WTC11 (cell line): ENCODE data around the gene ENO1. TPM values are rescaled to one million over a fixed set of nuclear protein-coding genes. Genes with fewer than 3 reads are reported as not detected.
A peak's percentile ranks its signal among the peaks of the same experiment; 100 is the strongest.
"Not testable (repeated sequence)": the region's sequence is repeated elsewhere in the genome, so short reads cannot be mapped to it uniquely, and the experiment has no call there.

Source experiments
- ATAC-seq: fragments of 200-7000 bp; cut with Tn5 transposase; 2 replicates; pipeline ENCODE4 v1.10.0; 2021; ENCODE audit warnings: mild to moderate bottlenecking, moderate library complexity
- CTCF ChIA-PET: fragments of 300-600 bp; sonication (Branson Sonifier 250); formaldehyde crosslinking; loops from one replicate; lab custom pipeline; 2021; ENCODE audit warnings: antibody characterized with exemption; lab: Charles Lee
- POLR2A ChIA-PET: fragments of 350-600 bp; sonication (Branson Sonifier 250); formaldehyde crosslinking; loops from one replicate; lab custom pipeline; 2021; ENCODE audit warnings: antibody characterized with exemption; lab: Charles Lee
- DNase-seq: peaks from one replicate; pipeline ENCODE4 v3.0.0; 2021; ENCODE audit warnings: low spot score
- H3K27ac Mint-ChIP-seq: 2 replicates; pipeline ENCODE4 v1.8.0; 2021; ENCODE audit warnings: mixed read lengths
- H3K27me3 Mint-ChIP-seq: 2 replicates; pipeline ENCODE4 v1.8.0; 2021; ENCODE audit warnings: low read depth, mild to moderate bottlenecking, moderate library complexity, mixed read lengths
- H3K36me3 Mint-ChIP-seq: 2 replicates; pipeline ENCODE4 v1.8.0; 2021; ENCODE audit warnings: mixed read lengths
- H3K4me1 Mint-ChIP-seq: 2 replicates; pipeline ENCODE4 v1.8.0; 2022; ENCODE audit warnings: mixed read lengths
- H3K4me3 Mint-ChIP-seq: 2 replicates; pipeline ENCODE4 v1.8.0; 2021; ENCODE audit warnings: mild to moderate bottlenecking, moderate library complexity, mixed read lengths
- H3K9me3 Mint-ChIP-seq: 2 replicates; pipeline ENCODE4 v1.8.0; 2021; ENCODE audit warnings: mixed read lengths
- CBFB ChIP-seq: sonication (generic); formaldehyde crosslinking; IDR thresholded peaks from 2 replicates; pipeline ENCODE4 v1.8.1; 2022; ENCODE audit warnings: mild to moderate bottlenecking, low read depth, missing genetic modification reagents
- CREM ChIP-seq: sonication (generic); formaldehyde crosslinking; IDR thresholded peaks from 2 replicates; pipeline ENCODE4 v1.8.1; 2022; ENCODE audit warnings: mild to moderate bottlenecking, missing genetic modification reagents, moderate library complexity
- GTF2I ChIP-seq: fragments of 250-450 bp; sonication (Bioruptor Pico); conservative IDR thresholded peaks from 2 replicates; pipeline ENCODE4 v1.4.0; 2021; ENCODE audit warnings: mild to moderate bottlenecking
- JAZF1 ChIP-seq: fragments of 250-450 bp; sonication (Bioruptor Pico); IDR thresholded peaks from 2 replicates; pipeline ENCODE4 v1.9.0; 2021; ENCODE audit warnings: moderate library complexity, mild to moderate bottlenecking, inconsistent platforms
- JUN ChIP-seq: sonication (generic); formaldehyde crosslinking; IDR thresholded peaks from 2 replicates; pipeline ENCODE4 v1.8.0; 2023; ENCODE audit warnings: mild to moderate bottlenecking, missing genetic modification reagents
- NFYB ChIP-seq: sonication (generic); formaldehyde crosslinking; conservative IDR thresholded peaks from 2 replicates; pipeline ENCODE4 v1.8.0; 2022; ENCODE audit warnings: low read depth, missing genetic modification reagents
- NR2C2 ChIP-seq: sonication (generic); formaldehyde crosslinking; IDR thresholded peaks from 2 replicates; pipeline ENCODE4 v1.8.0; 2022; ENCODE audit warnings: mild to moderate bottlenecking, missing genetic modification reagents
- SMAD3 ChIP-seq: sonication (generic); formaldehyde crosslinking; IDR thresholded peaks from 2 replicates; pipeline ENCODE4 v1.8.0; 2022; ENCODE audit warnings: missing genetic modification reagents, mild to moderate bottlenecking, borderline replicate concordance
- SMAD4 ChIP-seq: sonication (generic); formaldehyde crosslinking; IDR thresholded peaks from 2 replicates; pipeline ENCODE4 v1.8.0; 2022; ENCODE audit warnings: mild to moderate bottlenecking, missing genetic modification reagents
- TEAD1 ChIP-seq: sonication (generic); formaldehyde crosslinking; IDR thresholded peaks from 2 replicates; pipeline ENCODE4 v1.8.0; 2022; ENCODE audit warnings: mild to moderate bottlenecking, missing genetic modification reagents
- ZNF396 ChIP-seq: fragments of 250-450 bp; sonication (Bioruptor Pico); IDR thresholded peaks from 2 replicates; pipeline ENCODE4 v1.8.0; 2021; ENCODE audit warnings: mild to moderate bottlenecking, moderate library complexity, borderline replicate concordance
- total RNA-seq: library from RNA; stranded (reverse); gene quantifications from 3 replicates; pipeline ENCODE4 v1.2.3, GENCODE V29; 2021
- TF ChIP-seq, protein P1 (sequence below): sonication (generic); formaldehyde crosslinking; IDR thresholded peaks from 2 replicates; pipeline ENCODE4 v1.8.1; 2023; ENCODE audit warnings: mild to moderate bottlenecking, missing genetic modification reagents, borderline replicate concordance
- TF ChIP-seq, protein P2 (sequence below): sonication (generic); formaldehyde crosslinking; IDR thresholded peaks from 2 replicates; pipeline ENCODE4 v1.8.0; 2022; ENCODE audit warnings: mild to moderate bottlenecking, missing genetic modification reagents
- TF ChIP-seq, protein P3 (sequence below): sonication (generic); formaldehyde crosslinking; IDR thresholded peaks from 2 replicates; pipeline ENCODE4 v1.8.1; 2022; ENCODE audit warnings: mild to moderate bottlenecking, moderate library complexity, missing genetic modification reagents
- TF ChIP-seq, protein P4 (sequence below): fragments of 250-450 bp; sonication (Bioruptor Pico); IDR thresholded peaks from 2 replicates; pipeline ENCODE4 v1.9.0; 2021; ENCODE audit warnings: moderate library complexity, mild to moderate bottlenecking, inconsistent platforms, borderline replicate concordance
- TF ChIP-seq, protein P5 (sequence below): sonication (generic); formaldehyde crosslinking; IDR thresholded peaks from 2 replicates; pipeline ENCODE4 v1.8.0; 2023; ENCODE audit warnings: mild to moderate bottlenecking, missing genetic modification reagents
- TF ChIP-seq, protein P6 (sequence below): sonication (generic); formaldehyde crosslinking; IDR thresholded peaks from 2 replicates; pipeline ENCODE4 v1.8.0; 2022; ENCODE audit warnings: mild to moderate bottlenecking, missing genetic modification reagents
- TF ChIP-seq, protein P7 (sequence below): fragments of 250-450 bp; sonication (Bioruptor Pico); IDR thresholded peaks from 2 replicates; pipeline ENCODE4 v1.9.0; 2021; ENCODE audit warnings: mild to moderate bottlenecking
- TF ChIP-seq, protein P8 (sequence below): sonication (generic); formaldehyde crosslinking; IDR thresholded peaks from 2 replicates; pipeline ENCODE4 v1.8.0; 2023; ENCODE audit warnings: missing genetic modification reagents

Gene ENO1
- total RNA-seq, 1 experiment from 2014 or later = 1,978 TPM

DNA sequence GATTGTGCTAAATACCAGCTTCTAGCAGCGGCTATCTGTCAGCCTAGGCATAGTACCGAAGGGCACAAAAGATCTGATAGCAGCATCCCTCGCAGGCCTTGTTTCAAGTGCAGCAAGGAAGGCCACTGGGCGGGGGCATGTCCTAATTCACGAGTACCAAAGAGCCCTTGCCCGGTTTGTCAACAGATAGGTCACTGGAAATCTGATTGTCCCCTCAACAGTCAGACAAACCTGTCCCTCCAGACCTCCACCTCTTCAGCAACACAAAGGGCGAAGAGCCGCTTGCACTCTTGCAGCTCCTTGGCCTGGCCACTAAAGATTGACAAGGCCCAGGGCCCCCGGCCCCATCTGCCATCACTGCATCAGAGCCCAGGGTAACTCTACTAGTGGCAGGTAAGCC lies 44.5 kb upstream of the ENO1 start:
- ChIA-PET POLR2A (no interaction called here), CTCF (interaction anchor here (6.8 kb wide), 1 partner anchor 82 kb away, joined by 78 read pairs; no protein-coding TSS in a partner anchor)
- DNase-seq = no peak
- H3K9me3 Mint-ChIP-seq = no peaks in the 10 kb centered on the region
- H3K36me3 Mint-ChIP-seq = no peaks in the 10 kb centered on the region
- TF ChIP-seq SMAD4 (CRISPR knock-in tag) = no peak
- no peak for TF ChIP-seq ZNF396 (CRISPR knock-in tag)
- TF ChIP-seq SMAD3 (CRISPR knock-in tag) = no peak
- TF ChIP-seq, protein P1, sequence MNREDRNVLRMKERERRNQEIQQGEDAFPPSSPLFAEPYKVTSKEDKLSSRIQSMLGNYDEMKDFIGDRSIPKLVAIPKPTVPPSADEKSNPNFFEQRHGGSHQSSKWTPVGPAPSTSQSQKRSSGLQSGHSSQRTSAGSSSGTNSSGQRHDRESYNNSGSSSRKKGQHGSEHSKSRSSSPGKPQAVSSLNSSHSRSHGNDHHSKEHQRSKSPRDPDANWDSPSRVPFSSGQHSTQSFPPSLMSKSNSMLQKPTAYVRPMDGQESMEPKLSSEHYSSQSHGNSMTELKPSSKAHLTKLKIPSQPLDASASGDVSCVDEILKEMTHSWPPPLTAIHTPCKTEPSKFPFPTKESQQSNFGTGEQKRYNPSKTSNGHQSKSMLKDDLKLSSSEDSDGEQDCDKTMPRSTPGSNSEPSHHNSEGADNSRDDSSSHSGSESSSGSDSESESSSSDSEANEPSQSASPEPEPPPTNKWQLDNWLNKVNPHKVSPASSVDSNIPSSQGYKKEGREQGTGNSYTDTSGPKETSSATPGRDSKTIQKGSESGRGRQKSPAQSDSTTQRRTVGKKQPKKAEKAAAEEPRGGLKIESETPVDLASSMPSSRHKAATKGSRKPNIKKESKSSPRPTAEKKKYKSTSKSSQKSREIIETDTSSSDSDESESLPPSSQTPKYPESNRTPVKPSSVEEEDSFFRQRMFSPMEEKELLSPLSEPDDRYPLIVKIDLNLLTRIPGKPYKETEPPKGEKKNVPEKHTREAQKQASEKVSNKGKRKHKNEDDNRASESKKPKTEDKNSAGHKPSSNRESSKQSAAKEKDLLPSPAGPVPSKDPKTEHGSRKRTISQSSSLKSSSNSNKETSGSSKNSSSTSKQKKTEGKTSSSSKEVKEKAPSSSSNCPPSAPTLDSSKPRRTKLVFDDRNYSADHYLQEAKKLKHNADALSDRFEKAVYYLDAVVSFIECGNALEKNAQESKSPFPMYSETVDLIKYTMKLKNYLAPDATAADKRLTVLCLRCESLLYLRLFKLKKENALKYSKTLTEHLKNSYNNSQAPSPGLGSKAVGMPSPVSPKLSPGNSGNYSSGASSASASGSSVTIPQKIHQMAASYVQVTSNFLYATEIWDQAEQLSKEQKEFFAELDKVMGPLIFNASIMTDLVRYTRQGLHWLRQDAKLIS = no peak
- TF ChIP-seq, protein P2, sequence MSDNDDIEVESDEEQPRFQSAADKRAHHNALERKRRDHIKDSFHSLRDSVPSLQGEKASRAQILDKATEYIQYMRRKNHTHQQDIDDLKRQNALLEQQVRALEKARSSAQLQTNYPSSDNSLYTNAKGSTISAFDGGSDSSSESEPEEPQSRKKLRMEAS (CRISPR knock-in tag) = no peak
- no peak for TF ChIP-seq NFYB (CRISPR knock-in tag)
- TF ChIP-seq, protein P3, sequence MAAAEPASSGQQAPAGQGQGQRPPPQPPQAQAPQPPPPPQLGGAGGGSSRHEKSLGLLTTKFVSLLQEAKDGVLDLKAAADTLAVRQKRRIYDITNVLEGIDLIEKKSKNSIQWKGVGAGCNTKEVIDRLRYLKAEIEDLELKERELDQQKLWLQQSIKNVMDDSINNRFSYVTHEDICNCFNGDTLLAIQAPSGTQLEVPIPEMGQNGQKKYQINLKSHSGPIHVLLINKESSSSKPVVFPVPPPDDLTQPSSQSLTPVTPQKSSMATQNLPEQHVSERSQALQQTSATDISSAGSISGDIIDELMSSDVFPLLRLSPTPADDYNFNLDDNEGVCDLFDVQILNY = no peak
- TF ChIP-seq, protein P4, sequence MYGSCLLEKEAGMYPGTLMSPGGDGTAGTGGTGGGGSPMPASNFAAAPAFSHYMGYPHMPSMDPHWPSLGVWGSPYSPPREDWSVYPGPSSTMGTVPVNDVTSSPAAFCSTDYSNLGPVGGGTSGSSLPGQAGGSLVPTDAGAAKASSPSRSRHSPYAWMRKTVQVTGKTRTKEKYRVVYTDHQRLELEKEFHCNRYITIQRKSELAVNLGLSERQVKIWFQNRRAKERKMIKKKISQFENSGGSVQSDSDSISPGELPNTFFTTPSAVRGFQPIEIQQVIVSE (CRISPR knock-in tag) = no peak
- ATAC-seq = no peak
- H3K27me3 Mint-ChIP-seq = no peaks in the 10 kb centered on the region
- no peaks in the 10 kb centered on the region; the same call in 1 of the 2 replicates for H3K4me1 Mint-ChIP-seq
- no peak overlapping the region for H3K4me3 Mint-ChIP-seq
- H3K27ac Mint-ChIP-seq = no peak overlapping the region

DNA sequence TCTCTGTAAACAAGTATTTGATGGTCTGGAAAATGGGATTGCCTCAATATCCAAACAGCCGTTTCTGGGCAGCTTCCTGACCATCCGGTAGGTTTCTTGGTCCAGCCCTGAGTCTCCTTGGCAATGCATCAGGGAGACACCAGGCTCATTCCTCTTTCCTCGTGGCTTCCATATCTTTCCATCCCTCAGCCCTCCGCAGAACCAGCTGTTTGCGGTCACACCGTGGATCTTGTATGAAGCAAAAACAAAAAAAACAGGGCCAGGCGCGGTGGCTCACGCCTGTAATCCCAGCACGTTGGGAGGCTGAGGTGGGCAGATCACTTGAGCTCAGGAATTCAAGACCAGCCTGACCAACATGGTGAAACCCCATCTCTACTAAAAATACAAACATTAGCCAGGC lies 39.0 kb upstream of the ENO1 start:
- ChIA-PET CTCF (interaction anchor here (0.8 to 6.8 kb wide), 8 partner anchors 26 to 184 kb away, joined by 3 to 78 read pairs (median 4); no protein-coding TSS in a partner anchor), POLR2A (interaction anchor here (0.6 kb wide), 1 partner anchor 94 kb away, joined by 3 read pairs; no protein-coding TSS in a partner anchor)
- not testable (repeated sequence) for DNase-seq, H3K4me3 Mint-ChIP-seq, H3K9me3 Mint-ChIP-seq, H3K36me3 Mint-ChIP-seq, ATAC-seq, H3K27ac Mint-ChIP-seq
- Mint-ChIP-seq H3K4me1 (peaks cover 23% of the 10 kb centered on the region), H3K27me3 (peaks cover 16% of the 10 kb centered on the region)

DNA sequence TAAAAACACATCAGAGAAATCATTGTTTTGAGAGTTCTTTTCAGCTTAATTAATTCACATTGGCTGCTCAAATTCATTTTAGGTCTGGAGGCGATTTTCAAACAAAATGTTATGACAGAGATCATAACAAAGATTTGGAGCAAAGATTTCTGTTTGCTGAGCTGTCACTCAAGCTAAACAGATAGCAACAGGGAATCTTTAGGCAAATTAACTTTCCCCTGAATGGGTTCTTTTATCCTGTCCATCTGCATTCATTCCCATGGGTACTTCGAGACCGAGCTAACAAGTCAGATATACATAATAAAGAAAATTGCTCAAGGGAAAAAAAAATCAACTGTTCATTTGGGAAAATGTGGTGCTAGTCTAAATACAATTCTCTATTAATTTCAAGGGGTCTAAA lies 37.0 kb upstream of the ENO1 start:
- Mint-ChIP-seq H3K9me3 (no peaks in the 10 kb centered on the region; the same call in none of the 2 replicates), H3K36me3 (peaks cover 16% of the 10 kb centered on the region), H3K27me3 (peaks cover 20% of the 10 kb centered on the region), H3K4me1 (peaks cover 33% of the 10 kb centered on the region), H3K4me3 (peak overlapping the region; percentile 0; the same call in 1 of the 2 replicates), H3K27ac (no peak overlapping the region)
- DNase-seq (no peak), ATAC-seq (no peak)
- POLR2A ChIA-PET = interaction anchor here (0.7 kb wide), 1 partner anchor 37 kb away, joined by 4 read pairs; the partner anchor contains the start of gene ENO1
- CTCF ChIA-PET = interaction anchor here (0.7 to 3.9 kb wide), 4 partner anchors 14 to 89 kb away, joined by 3 to 34 read pairs (median 11); no protein-coding TSS in a partner anchor
- TF ChIP-seq, protein P5, sequence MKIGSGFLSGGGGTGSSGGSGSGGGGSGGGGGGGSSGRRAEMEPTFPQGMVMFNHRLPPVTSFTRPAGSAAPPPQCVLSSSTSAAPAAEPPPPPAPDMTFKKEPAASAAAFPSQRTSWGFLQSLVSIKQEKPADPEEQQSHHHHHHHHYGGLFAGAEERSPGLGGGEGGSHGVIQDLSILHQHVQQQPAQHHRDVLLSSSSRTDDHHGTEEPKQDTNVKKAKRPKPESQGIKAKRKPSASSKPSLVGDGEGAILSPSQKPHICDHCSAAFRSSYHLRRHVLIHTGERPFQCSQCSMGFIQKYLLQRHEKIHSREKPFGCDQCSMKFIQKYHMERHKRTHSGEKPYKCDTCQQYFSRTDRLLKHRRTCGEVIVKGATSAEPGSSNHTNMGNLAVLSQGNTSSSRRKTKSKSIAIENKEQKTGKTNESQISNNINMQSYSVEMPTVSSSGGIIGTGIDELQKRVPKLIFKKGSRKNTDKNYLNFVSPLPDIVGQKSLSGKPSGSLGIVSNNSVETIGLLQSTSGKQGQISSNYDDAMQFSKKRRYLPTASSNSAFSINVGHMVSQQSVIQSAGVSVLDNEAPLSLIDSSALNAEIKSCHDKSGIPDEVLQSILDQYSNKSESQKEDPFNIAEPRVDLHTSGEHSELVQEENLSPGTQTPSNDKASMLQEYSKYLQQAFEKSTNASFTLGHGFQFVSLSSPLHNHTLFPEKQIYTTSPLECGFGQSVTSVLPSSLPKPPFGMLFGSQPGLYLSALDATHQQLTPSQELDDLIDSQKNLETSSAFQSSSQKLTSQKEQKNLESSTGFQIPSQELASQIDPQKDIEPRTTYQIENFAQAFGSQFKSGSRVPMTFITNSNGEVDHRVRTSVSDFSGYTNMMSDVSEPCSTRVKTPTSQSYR (CRISPR knock-in tag) = no peak
- TF ChIP-seq JUN (CRISPR knock-in tag) (no peak), SMAD4 (CRISPR knock-in tag) (no peak), NR2C2 (CRISPR knock-in tag) (no peak), GTF2I (CRISPR knock-in tag) (no peak), JAZF1 (CRISPR knock-in tag) (no peak), TEAD1 (no peak), CREM (no peak), CBFB (no peak)
- TF ChIP-seq, protein P6, sequence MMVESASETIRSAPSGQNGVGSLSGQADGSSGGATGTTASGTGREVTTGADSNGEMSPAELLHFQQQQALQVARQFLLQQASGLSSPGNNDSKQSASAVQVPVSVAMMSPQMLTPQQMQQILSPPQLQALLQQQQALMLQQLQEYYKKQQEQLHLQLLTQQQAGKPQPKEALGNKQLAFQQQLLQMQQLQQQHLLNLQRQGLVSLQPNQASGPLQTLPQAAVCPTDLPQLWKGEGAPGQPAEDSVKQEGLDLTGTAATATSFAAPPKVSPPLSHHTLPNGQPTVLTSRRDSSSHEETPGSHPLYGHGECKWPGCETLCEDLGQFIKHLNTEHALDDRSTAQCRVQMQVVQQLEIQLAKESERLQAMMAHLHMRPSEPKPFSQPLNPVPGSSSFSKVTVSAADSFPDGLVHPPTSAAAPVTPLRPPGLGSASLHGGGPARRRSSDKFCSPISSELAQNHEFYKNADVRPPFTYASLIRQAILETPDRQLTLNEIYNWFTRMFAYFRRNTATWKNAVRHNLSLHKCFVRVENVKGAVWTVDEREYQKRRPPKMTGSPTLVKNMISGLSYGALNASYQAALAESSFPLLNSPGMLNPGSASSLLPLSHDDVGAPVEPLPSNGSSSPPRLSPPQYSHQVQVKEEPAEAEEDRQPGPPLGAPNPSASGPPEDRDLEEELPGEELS (CRISPR knock-in tag) = no peak
- TF ChIP-seq, protein P7, sequence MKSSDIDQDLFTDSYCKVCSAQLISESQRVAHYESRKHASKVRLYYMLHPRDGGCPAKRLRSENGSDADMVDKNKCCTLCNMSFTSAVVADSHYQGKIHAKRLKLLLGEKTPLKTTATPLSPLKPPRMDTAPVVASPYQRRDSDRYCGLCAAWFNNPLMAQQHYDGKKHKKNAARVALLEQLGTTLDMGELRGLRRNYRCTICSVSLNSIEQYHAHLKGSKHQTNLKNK (CRISPR knock-in tag) = no peak
- TF ChIP-seq, protein P8, sequence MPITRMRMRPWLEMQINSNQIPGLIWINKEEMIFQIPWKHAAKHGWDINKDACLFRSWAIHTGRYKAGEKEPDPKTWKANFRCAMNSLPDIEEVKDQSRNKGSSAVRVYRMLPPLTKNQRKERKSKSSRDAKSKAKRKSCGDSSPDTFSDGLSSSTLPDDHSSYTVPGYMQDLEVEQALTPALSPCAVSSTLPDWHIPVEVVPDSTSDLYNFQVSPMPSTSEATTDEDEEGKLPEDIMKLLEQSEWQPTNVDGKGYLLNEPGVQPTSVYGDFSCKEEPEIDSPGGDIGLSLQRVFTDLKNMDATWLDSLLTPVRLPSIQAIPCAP (CRISPR knock-in tag) = no peak
